Endothelial cell of umbilical vein (primary cell): Measurements from ENCODE around the gene SRGAP1. TPM values are rescaled to one million over a fixed set of nuclear protein-coding genes. Genes with fewer than 3 reads are reported as not detected.

Source experiments
- BruUV-seq: library from RNA; stranded (reverse); fragments of 400-500 nt; replicated peaks from 2 replicates; lab custom pipeline; 2021; lab: Mats Ljungman, UMichigan
- CTCF ChIA-PET: fragments of 300-600, 350-600 bp; sonication (Branson Sonifier 250); formaldehyde crosslinking; loops from one replicate; lab custom pipeline; 2021; ENCODE audit warnings: antibody characterized with exemption, inconsistent platforms; lab: Charles Lee
- POLR2A ChIA-PET: fragments of 300-600, 350-600 bp; sonication (Branson Sonifier 250); formaldehyde crosslinking; loops from one replicate; lab custom pipeline; 2021; ENCODE audit warnings: antibody characterized with exemption, inconsistent platforms; lab: Charles Lee
- DNase-seq: peaks from one replicate; pipeline ENCODE4 v3.0.0-alpha.2; 2011; ENCODE audit warnings: low read depth, low spot score
- FAIRE-seq: peaks from 2 replicates; lab custom pipeline; 2011; peaks lifted over from hg19 to GRCh38; lab: Jason Lieb, UNC
- H2AFZ ChIP-seq: 2 replicates; pipeline ENCODE4 v1.6.0; 2012; ENCODE audit warnings: low read depth, low read length, control low read depth, inconsistent platforms
- H3K27ac ChIP-seq: 2 replicates; pipeline ENCODE4 v1.5.1; 2011; ENCODE audit warnings: low read depth, mild to moderate bottlenecking, control low read depth, low read length, moderate library complexity; ENCODE audit not compliant: insufficient read depth
- H3K27me3 ChIP-seq, 2 experiments: 2 replicates each; pipeline versions ENCODE4 v1.6.0 to v1.6.1; 2011; ENCODE audit warnings: low read length in 2 of 2, mixed read lengths in 1 of 2; ENCODE audit not compliant: control insufficient read depth in 2 of 2, insufficient read depth in 2 of 2
- H3K36me3 ChIP-seq, 2 experiments: 2 replicates in 1 of 2; 3 replicates in 1 of 2; pipeline ENCODE4 v1.5.1; 2011; ENCODE audit warnings: low read length in 2 of 2, mild to moderate bottlenecking in 1 of 2, moderate library complexity in 1 of 2; ENCODE audit not compliant: control insufficient read depth in 2 of 2, insufficient read depth in 2 of 2; ENCODE audit errors: extremely low read depth in 1 of 2
- H3K4me1 ChIP-seq: 3 replicates; pipeline ENCODE4 v1.5.1; 2011; ENCODE audit warnings: mild to moderate bottlenecking, low read length; ENCODE audit not compliant: control insufficient read depth, insufficient read depth; ENCODE audit errors: extremely low read depth
- H3K4me2 ChIP-seq: 2 replicates; pipeline ENCODE4 v1.6.1; 2011; ENCODE audit warnings: low read length, control low read depth, mixed read lengths; ENCODE audit not compliant: insufficient read depth
- H3K4me3 ChIP-seq, 3 experiments: fragments of 200-600 bp in 1 of 3; sonication (generic), shearing (Covaris generic) in 1 of 3; replicated peaks in 1 of 3; 2 replicates each; pipeline ENCODE4 v1.5.1; 2011 to 2016; ENCODE audit warnings: control low read depth in 3 of 3, low read length in 3 of 3, mild to moderate bottlenecking in 2 of 3, inconsistent platforms in 1 of 3, low read depth in 1 of 3, moderate library complexity in 1 of 3; ENCODE audit not compliant: insufficient read depth in 1 of 3
- H3K79me2 ChIP-seq: 2 replicates; pipeline ENCODE4 v1.6.0; 2012; ENCODE audit warnings: low read length, inconsistent platforms; ENCODE audit not compliant: control insufficient read depth, insufficient read depth
- H3K9ac ChIP-seq: replicated peaks from 2 replicates; pipeline ENCODE3; 2011; ENCODE audit warnings: low read length, control low read depth; ENCODE audit not compliant: insufficient read depth; ENCODE audit errors: extremely low read depth
- H3K9me1 ChIP-seq: replicated peaks from 3 replicates; pipeline ENCODE4 v1.6.0; 2011; ENCODE audit warnings: mild to moderate bottlenecking, low read length; ENCODE audit not compliant: control insufficient read depth, insufficient read depth; ENCODE audit errors: extremely low read depth
- H3K9me3 ChIP-seq: replicated peaks from 2 replicates; pipeline ENCODE4 v1.5.1; 2012; ENCODE audit warnings: low read length, inconsistent platforms; ENCODE audit not compliant: control insufficient read depth, insufficient read depth
- H4K20me1 ChIP-seq: replicated peaks from 2 replicates; pipeline ENCODE3; 2011; ENCODE audit warnings: mild to moderate bottlenecking, low read length; ENCODE audit not compliant: control insufficient read depth, insufficient read depth; ENCODE audit errors: extremely low read depth
- EZH2 ChIP-seq: IDR thresholded peaks from 2 replicates; pipeline ENCODE4 v1.6.1; 2012; ENCODE audit warnings: borderline replicate concordance, low read depth, mild to moderate bottlenecking, moderate library complexity, low read length, inconsistent platforms; ENCODE audit not compliant: severe bottlenecking
- FOS ChIP-seq: IDR thresholded peaks from 2 replicates; pipeline ENCODE4 v1.6.1; 2011; ENCODE audit warnings: mild to moderate bottlenecking, low read length, moderate library complexity, borderline replicate concordance; ENCODE audit not compliant: insufficient read depth
- GATA2 ChIP-seq: IDR thresholded peaks from 2 replicates; pipeline ENCODE4 v1.7.0; 2011; ENCODE audit warnings: low read depth, mild to moderate bottlenecking, moderate library complexity, mixed read lengths, low read length; ENCODE audit not compliant: insufficient read length, insufficient read depth
- JUN ChIP-seq: IDR thresholded peaks from 2 replicates; pipeline ENCODE4 v1.6.1; 2011; ENCODE audit warnings: borderline replicate concordance, low read depth; ENCODE audit not compliant: insufficient read length, insufficient read depth
- MYC ChIP-seq: IDR thresholded peaks from one replicate; pipeline ENCODE4 v1.6.1; 2011; ENCODE audit warnings: mild to moderate bottlenecking, low read depth, low read length
- POLR2A ChIP-seq: IDR thresholded peaks from 2 replicates; pipeline ENCODE4 v1.6.1; 2012; ENCODE audit warnings: low read depth, mild to moderate bottlenecking, control low read depth, low read length
- POLR2AphosphoS5 ChIP-seq: IDR thresholded peaks from 2 replicates; pipeline ENCODE4 v1.6.1; 2012; ENCODE audit warnings: low read depth, mild to moderate bottlenecking, control low read depth, low read length, moderate library complexity; ENCODE audit not compliant: insufficient read depth
- dilution Hi-C: fragments of 300-500 bp; cut with MboI; formaldehyde crosslinking; loops from one replicate; pipeline ENCODE4 v1.15.0; 2019; ENCODE audit warnings: low sequenced_read_pairs; ENCODE audit not compliant: extremely low pct_ligation_motif_present
- intact Hi-C: fragments of 100-400 bp; cut with micrococcal nuclease; formaldehyde crosslinking; loops from one replicate; pipeline ENCODE4 v1.10.0; 2022
- polyA plus RNA-seq, 4 experiments: library from polyadenylated mRNA; depleted of rRNA in 3 of 4; stranded (reverse) in 3 of 4; unstranded in 1 of 4; fragments of >200 nt; gene quantifications; 2 replicates each; pipeline versions ENCODE4 v1.2.1 to v1.2.3, GENCODE V29; 2011 to 2012; ENCODE audit warnings: missing spikeins in 1 of 4
- total RNA-seq: library from RNA; stranded (reverse); gene quantifications from 2 replicates; pipeline ENCODE4 v1.2.3, GENCODE V29; 2021
- TF ChIP-seq, protein P1 (sequence below): IDR thresholded peaks from 2 replicates; pipeline ENCODE4 v1.6.1; 2011; ENCODE audit not compliant: insufficient read depth, insufficient read length
- TF ChIP-seq, protein P2 (sequence below), 2 donors: IDR thresholded peaks; 1 replicate in 1 of 2; 2 replicates in 1 of 2; pipeline ENCODE4 v1.5.1; 2011; ENCODE audit warnings: low read length in 2 of 2, mild to moderate bottlenecking in 2 of 2, moderate library complexity in 2 of 2, control low read depth in 1 of 2, inconsistent platforms in 1 of 2, low read depth in 1 of 2; ENCODE audit not compliant: insufficient read depth in 1 of 2; ENCODE audit errors: extremely low read depth in 1 of 2

Gene SRGAP1
- total and polyA plus RNA-seq, 2 donors (not counting 3 experiments of a cell fraction or from before 2014, with no cell fraction given), result 4.9 to 16.3 TPM

DNA sequence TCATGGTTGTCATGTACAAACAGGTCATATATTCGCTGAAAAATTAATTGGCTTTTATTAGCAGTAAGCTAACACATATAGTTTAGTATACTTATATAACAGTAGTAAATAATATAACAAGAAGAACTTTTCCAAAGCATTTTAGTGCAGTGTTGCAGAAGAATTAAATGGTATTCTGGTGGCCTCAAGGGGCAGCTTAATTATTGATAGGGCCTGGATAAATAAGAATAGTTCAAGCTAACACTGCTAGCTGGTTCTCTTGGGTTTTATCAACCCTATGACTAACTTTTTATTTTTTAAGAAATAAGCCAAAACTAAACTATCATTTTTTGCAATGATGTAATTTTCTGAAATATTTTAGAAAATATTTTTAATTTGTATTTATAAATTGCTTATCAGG, 152.1 kb downstream of the SRGAP1 start:
- no peaks in the 10 kb centered on the region for H3K9me1 ChIP-seq
- H3K79me2 ChIP-seq, result no peaks in the 10 kb centered on the region
- FAIRE-seq, result no peak
- peaks cover 0 to 2% of the 10 kb centered on the region in 2 experiments for H3K36me3 ChIP-seq
- intact Hi-C loops (no loop called here), dilution Hi-C loops (no loop called here)
- no peaks in the 10 kb centered on the region for H3K4me1 ChIP-seq
- CTCF ChIA-PET, result interaction anchor here (0.9 to 1.4 kb wide), 2 partner anchors 9 kb away, joined by 3 to 4 read pairs; no protein-coding TSS in a partner anchor
- POLR2A ChIA-PET, result no interaction called here
- no peaks in the 10 kb centered on the region for H4K20me1 ChIP-seq
- BruUV-seq, result no TSS peak
- no peaks in the 10 kb centered on the region for H3K27me3 ChIP-seq
- H3K9me3 ChIP-seq, result no peaks in the 10 kb centered on the region
- H2AFZ ChIP-seq, result no peak overlapping the region
- H3K4me3 ChIP-seq, result no peak overlapping the region
- no peak overlapping the region for H3K9ac ChIP-seq
- no peak overlapping the region for H3K27ac ChIP-seq
- no peak for DNase-seq
- no peak overlapping the region for H3K4me2 ChIP-seq
- TF ChIP-seq, protein P1, sequence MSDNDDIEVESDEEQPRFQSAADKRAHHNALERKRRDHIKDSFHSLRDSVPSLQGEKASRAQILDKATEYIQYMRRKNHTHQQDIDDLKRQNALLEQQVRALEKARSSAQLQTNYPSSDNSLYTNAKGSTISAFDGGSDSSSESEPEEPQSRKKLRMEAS, result no peak
- no peak for TF ChIP-seq EZH2
- no peak for TF ChIP-seq GATA2
- no peak for TF ChIP-seq JUN

DNA sequence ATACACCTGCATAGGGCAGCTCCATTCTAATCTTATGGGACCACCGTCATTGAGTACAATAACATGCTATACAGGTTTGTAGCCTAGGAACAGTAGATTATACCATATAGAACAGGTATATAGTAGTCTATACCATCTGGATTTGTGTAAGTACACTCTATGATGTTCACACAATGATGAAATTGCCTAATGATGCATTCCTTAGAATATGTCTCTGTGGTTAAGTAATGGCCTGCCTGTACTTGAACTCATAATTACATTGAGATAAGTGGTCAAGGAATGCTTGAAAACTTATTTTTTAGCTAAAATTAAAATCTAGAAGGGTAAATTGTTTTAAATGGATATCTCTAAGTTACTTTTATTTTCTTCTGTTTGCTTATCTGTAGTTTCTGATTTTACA, 152.7 kb downstream of the SRGAP1 start:
- ChIA-PET POLR2A (no interaction called here), CTCF (interaction anchor here (1.4 kb wide), 1 partner anchor 9 kb away, joined by 4 read pairs; no protein-coding TSS in a partner anchor)
- peaks cover 0 to 3% of the 10 kb centered on the region in 2 experiments for H3K36me3 ChIP-seq
- FAIRE-seq (no peak), DNase-seq (no peak)
- intact Hi-C loops, result no loop called here
- H3K4me1 ChIP-seq, result no peaks in the 10 kb centered on the region
- H3K27ac ChIP-seq, result no peak overlapping the region
- H3K4me3 ChIP-seq, result no peak overlapping the region
- H4K20me1 ChIP-seq, result no peaks in the 10 kb centered on the region
- no peak overlapping the region for H2AFZ ChIP-seq
- H3K9me1 ChIP-seq, result no peaks in the 10 kb centered on the region
- H3K9ac ChIP-seq, result no peak overlapping the region
- dilution Hi-C loops, result no loop called here
- H3K27me3 ChIP-seq, result no peaks in the 10 kb centered on the region
- H3K4me2 ChIP-seq, result no peak overlapping the region
- no peaks in the 10 kb centered on the region for H3K79me2 ChIP-seq
- BruUV-seq, result no TSS peak
- no peaks in the 10 kb centered on the region for H3K9me3 ChIP-seq
- no peak for TF ChIP-seq POLR2A
- TF ChIP-seq POLR2AphosphoS5, result no peak
- TF ChIP-seq, protein P2, sequence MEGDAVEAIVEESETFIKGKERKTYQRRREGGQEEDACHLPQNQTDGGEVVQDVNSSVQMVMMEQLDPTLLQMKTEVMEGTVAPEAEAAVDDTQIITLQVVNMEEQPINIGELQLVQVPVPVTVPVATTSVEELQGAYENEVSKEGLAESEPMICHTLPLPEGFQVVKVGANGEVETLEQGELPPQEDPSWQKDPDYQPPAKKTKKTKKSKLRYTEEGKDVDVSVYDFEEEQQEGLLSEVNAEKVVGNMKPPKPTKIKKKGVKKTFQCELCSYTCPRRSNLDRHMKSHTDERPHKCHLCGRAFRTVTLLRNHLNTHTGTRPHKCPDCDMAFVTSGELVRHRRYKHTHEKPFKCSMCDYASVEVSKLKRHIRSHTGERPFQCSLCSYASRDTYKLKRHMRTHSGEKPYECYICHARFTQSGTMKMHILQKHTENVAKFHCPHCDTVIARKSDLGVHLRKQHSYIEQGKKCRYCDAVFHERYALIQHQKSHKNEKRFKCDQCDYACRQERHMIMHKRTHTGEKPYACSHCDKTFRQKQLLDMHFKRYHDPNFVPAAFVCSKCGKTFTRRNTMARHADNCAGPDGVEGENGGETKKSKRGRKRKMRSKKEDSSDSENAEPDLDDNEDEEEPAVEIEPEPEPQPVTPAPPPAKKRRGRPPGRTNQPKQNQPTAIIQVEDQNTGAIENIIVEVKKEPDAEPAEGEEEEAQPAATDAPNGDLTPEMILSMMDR (IDR thresholded peaks at IDR 0.05; ENCODE audit: extremely low read depth in 1 of 2, insufficient read depth in 1 of 2, low read depth in 1 of 2, low read length in 2 of 2), result no peak
- TF ChIP-seq MYC, result no peak
- no peak for TF ChIP-seq FOS
- TF ChIP-seq, protein P1, result no peak
- no peak for TF ChIP-seq EZH2
- no peak for TF ChIP-seq GATA2
- TF ChIP-seq JUN, result no peak
